Stimulated activated CD4-positive, alpha-beta T cell treated with anti-CD3 and anti-CD28 coated beads, Interleukin-1b, Interleukin-23, amount 100 ng/mL, for 4 hours (primary cell): Measurements from ENCODE around the gene C7.
"Not testable (repeated sequence)": the region's sequence is repeated elsewhere in the genome, so short reads cannot be mapped to it uniquely, and the experiment has no call there.

Experiments
- DNase-seq, 2 donors: peaks; one replicate each; pipeline ENCODE4 v3.0.0-alpha.2; 2020; ENCODE audit warnings: low read depth in 2 of 2

C7 gene

GRCh38 chr5:40991168-40991980, 82.1 kb downstream of the C7 start:
- no peak for DNase-seq

GRCh38 chr5:40991981-40992559, 82.8 kb downstream of the C7 start:
- no peak for DNase-seq

- no peak for DNase-seq
Measured at GRCh38 chr5:40995801-40996586, 86.7 kb downstream of the C7 start.

DNA sequence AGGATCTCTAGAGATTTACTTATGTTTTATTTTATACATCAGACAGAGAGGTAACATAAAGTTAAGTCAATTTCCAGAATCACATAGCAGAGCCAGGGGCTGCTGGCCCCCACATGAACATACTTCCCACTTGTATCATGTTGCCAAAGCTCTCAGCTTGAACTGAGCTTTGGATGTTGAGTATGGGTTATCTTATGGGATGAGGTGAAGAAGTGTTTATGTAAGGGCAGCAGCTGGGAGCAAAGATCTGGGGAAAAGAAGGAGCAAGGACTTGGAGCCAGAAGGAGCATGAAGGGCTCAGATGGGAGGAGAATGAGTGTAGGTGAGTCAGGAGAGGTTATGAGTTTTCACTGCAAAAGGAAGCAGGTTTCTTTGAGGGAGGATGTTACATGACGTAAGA, 89.8 kb downstream of the C7 start:
- no peak for DNase-seq

GRCh38 chr5:40999966-41000365, 90.7 kb downstream of the C7 start:
- no peak for DNase-seq

DNA sequence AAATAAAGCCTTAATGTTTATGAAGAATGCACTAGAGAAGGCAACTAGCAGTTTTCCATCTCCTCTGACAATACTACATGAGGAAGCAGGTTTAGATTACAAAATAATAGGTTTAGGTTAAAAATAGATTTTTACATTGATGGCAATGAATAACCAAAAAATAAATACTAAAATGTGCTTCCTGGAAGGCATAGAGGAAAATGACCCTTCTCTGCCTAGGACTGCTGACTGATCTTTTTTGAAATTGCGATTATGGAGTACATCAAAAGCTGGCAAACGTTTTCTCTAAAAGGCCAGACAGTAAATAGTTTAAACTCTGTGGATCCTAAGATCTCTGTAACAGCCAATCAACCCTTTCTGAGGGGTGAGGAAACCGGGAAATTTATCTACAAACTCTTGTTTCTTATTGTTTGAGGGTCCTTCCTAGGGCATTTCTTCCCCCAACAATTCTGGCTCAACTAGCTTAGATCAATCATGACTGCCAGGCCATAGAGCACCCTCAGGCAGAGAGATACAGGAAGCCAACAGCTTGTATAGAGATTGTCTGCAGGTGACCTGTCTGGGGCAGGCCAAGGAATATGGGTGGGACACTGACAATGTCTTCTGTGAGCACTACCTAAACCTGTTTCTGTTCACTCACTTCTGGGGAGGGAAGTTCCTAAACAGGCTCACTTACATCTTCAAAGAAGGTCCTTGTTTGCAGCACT, 94.5 kb downstream of the C7 start:
- no peak for DNase-seq

GRCh38 chr5:41004931-41005330, 95.6 kb downstream of the C7 start:
- no peak for DNase-seq

- DNase-seq = no peak
Measured at GRCh38 chr5:41009232-41009631, 99.9 kb downstream of the C7 start.

- no peak for DNase-seq
Measured at GRCh38 chr5:41010572-41010971, 101.3 kb downstream of the C7 start.

DNA sequence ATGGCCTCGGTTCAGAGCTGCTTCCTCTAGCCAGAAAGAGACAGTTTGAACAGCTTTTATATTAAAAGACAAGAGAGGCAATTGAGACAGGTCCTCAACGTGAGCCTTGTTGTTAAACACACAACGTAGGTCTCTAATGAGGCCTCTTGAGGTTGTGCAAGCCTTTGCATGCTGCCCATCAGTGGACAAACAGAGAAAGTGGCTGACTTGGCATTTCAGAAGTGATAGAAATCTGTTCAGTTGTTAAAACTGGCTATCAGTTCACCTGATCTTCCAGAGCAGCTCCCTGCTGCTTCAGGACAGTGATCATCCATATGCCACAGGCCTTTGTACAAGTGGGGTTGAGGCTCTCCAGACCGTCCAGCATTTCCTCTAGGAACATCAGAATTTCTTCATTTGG, 103.0 kb downstream of the C7 start:
- DNase-seq = no peak

DNA sequence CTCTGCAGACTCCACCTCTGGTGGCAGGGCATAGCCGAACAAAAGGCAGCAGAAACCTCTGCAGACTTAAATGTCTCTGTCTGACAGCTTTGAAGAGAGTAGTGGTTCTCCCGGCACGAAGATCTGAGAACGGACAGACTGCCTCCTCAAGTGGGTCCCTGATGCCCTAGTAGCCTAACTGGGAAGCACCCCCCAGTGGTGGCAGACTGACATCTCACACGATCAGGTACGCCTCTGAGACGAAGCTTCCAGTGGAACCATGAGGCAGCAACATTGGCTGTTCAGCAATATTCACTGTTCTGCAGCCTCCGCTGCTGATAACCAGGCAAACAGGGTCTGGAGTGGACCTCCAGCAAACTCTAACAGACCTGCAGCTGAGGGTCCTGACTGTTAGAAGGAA, 113.3 kb downstream of the C7 start:
- not testable (repeated sequence) for DNase-seq
